Keratinocyte (primary cell): ENCODE measurements around the gene SSBP2. TPM values are rescaled to one million over a fixed set of nuclear protein-coding genes. Genes with fewer than 3 reads are reported as not detected.

Source experiments
- DNase-seq: peaks from one replicate; pipeline ENCODE4 v3.0.0-alpha.2; 2011; ENCODE audit warnings: low read depth, missing footprints, low spot score
- FAIRE-seq: peaks from 2 replicates; lab custom pipeline; 2011; peaks lifted over from hg19 to GRCh38; lab: Jason Lieb, UNC
- H2AFZ ChIP-seq: 2 replicates; pipeline ENCODE4 v1.6.0; 2012; ENCODE audit warnings: low read length, control low read depth, inconsistent platforms; ENCODE audit not compliant: control insufficient read depth
- H3K27ac ChIP-seq: 2 replicates; pipeline ENCODE4 v1.5.1; 2011; ENCODE audit warnings: low read length; ENCODE audit not compliant: control insufficient read depth, insufficient read depth
- H3K27me3 ChIP-seq: 3 replicates; pipeline ENCODE4 v1.6.0; 2011; ENCODE audit warnings: low read length; ENCODE audit not compliant: control insufficient read depth, insufficient read depth; ENCODE audit errors: extremely low read depth
- H3K36me3 ChIP-seq, 2 experiments: 2 replicates in 1 of 2; 3 replicates in 1 of 2; pipeline ENCODE4 v1.5.1; 2011; ENCODE audit warnings: low read length in 2 of 2, mild to moderate bottlenecking in 1 of 2; ENCODE audit not compliant: control insufficient read depth in 2 of 2, insufficient read depth in 2 of 2; ENCODE audit errors: extremely low read depth in 1 of 2
- H3K4me1 ChIP-seq: 3 replicates; pipeline ENCODE4 v1.5.1; 2011; ENCODE audit warnings: low read length; ENCODE audit not compliant: control insufficient read depth, insufficient read depth; ENCODE audit errors: extremely low read depth
- H3K4me2 ChIP-seq: 3 replicates; pipeline ENCODE4 v1.6.0; 2011; ENCODE audit warnings: low read depth, low read length; ENCODE audit not compliant: control insufficient read depth, insufficient read depth; ENCODE audit errors: extremely low read depth
- H3K4me3 ChIP-seq, 3 experiments: fragments of 200-600 bp in 1 of 3; sonication (generic) in 1 of 3; 2 replicates in 2 of 3; 3 replicates in 1 of 3; pipeline ENCODE4 v1.5.1; 2011 to 2016; ENCODE audit warnings: low read length in 3 of 3, mild to moderate bottlenecking in 3 of 3, control low read depth in 2 of 3, inconsistent platforms in 1 of 3, low read depth in 1 of 3, mixed read lengths in 1 of 3, mixed run types in 1 of 3, moderate library complexity in 1 of 3; ENCODE audit not compliant: control insufficient read depth in 2 of 3, insufficient read depth in 2 of 3; ENCODE audit errors: extremely low read depth in 1 of 3
- H3K79me2 ChIP-seq: 2 replicates; pipeline ENCODE4 v1.6.0; 2012; ENCODE audit warnings: low read length; ENCODE audit not compliant: control insufficient read depth, insufficient read depth
- H3K9ac ChIP-seq: 3 replicates; pipeline ENCODE4 v1.6.0; 2011; ENCODE audit warnings: low read length; ENCODE audit not compliant: control insufficient read depth, insufficient read depth; ENCODE audit errors: extremely low read depth
- H3K9me1 ChIP-seq: 3 replicates; pipeline ENCODE4 v1.6.0; 2011; ENCODE audit warnings: low read length; ENCODE audit not compliant: control insufficient read depth, insufficient read depth; ENCODE audit errors: extremely low read depth
- H3K9me3 ChIP-seq: 2 replicates; pipeline ENCODE4 v1.5.1; 2012; ENCODE audit warnings: low read depth, low read length; ENCODE audit not compliant: control insufficient read depth
- H4K20me1 ChIP-seq: 3 replicates; pipeline ENCODE4 v1.6.0; 2011; ENCODE audit warnings: low read length; ENCODE audit not compliant: control insufficient read depth, insufficient read depth; ENCODE audit errors: extremely low read depth
- CTCF ChIP-seq, 3 experiments: IDR thresholded peaks in 1 of 3; conservative IDR thresholded peaks in 1 of 3; optimal IDR thresholded peaks in 1 of 3; 2 replicates in 2 of 3; 3 replicates in 1 of 3; pipeline versions ENCODE3 to v1.5.1; 2011; ENCODE audit warnings: low read length in 3 of 3, mild to moderate bottlenecking in 3 of 3, moderate library complexity in 2 of 3, control low read depth in 1 of 3, inconsistent platforms in 1 of 3; ENCODE audit not compliant: insufficient read depth in 2 of 3; ENCODE audit errors: extremely low read depth in 1 of 3
- EZH2 ChIP-seq: IDR thresholded peaks from one replicate; pipeline ENCODE4 v1.6.1; 2012; ENCODE audit warnings: inconsistent platforms, mild to moderate bottlenecking, low read length, moderate library complexity
- dilution Hi-C: fragments of 300-500 bp; cut with MboI; formaldehyde crosslinking; loops from one replicate; pipeline ENCODE4 v1.7.0; 2020; ENCODE audit warnings: low sequenced_read_pairs; ENCODE audit not compliant: extremely low pct_ligation_motif_present
- polyA plus RNA-seq, 5 experiments: library from polyadenylated mRNA; depleted of rRNA in 3 of 5; stranded (reverse) in 3 of 5; stranded (forward) in 1 of 5; unstranded in 1 of 5; fragments of >200 nt; gene quantifications; 1 replicate in 1 of 5; 2 replicates in 3 of 5; 3 replicates in 1 of 5; pipeline versions ENCODE4 v1.2.1 to v1.2.3, GENCODE V29; 2011 to 2012; ENCODE audit warnings: missing spikeins in 2 of 5, low read depth in 1 of 5, low replicate concordance in 1 of 5

The SSBP2 gene
- polyA plus RNA-seq, 1 donor (not counting 4 experiments of a cell fraction or from before 2014, with no cell fraction given) = 14.6 TPM

DNA sequence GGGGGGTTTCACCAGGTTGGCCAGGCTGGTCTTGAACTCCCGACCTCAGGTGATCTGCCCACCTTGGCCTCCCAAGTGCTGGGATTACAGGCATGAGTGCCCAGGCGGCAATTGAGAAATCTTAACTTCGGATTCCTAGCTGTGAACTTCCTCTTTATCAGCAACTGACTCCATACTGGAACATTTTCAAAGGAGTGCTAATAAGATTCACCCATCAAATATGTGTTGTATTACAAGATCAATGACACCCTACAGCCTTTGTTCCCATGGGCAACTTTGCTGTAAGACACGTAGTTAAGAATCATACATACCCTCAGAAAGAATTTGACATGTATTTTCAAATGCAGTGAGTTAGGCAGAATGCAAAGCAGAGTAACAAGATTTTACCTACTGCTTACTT is 333.8 kb downstream of the SSBP2 start:
- Histone ChIP-seq H4K20me1 (no peaks in the 10 kb centered on the region), H3K4me2 (no peak overlapping the region), H3K9me1 (no peaks in the 10 kb centered on the region), H3K4me3 (no peak overlapping the region), H3K36me3 (no peaks in the 10 kb centered on the region), H3K27me3 (no peaks in the 10 kb centered on the region), H3K27ac (peak overlapping the region; percentile 45), H2AFZ (no peak overlapping the region), H3K9ac (no peak overlapping the region), H3K79me2 (no peaks in the 10 kb centered on the region), H3K4me1 (peaks cover 44% of the 10 kb centered on the region), H3K9me3 (no peaks in the 10 kb centered on the region)
- DNase-seq (no peak), FAIRE-seq (peak; percentile 85)
- TF ChIP-seq EZH2 = no peak
- TF ChIP-seq CTCF (optimal IDR thresholded peaks at IDR 0.05 in 1 of 3, IDR thresholded peaks at IDR 0.05 in 1 of 3, conservative IDR thresholded peaks at IDR 0.05 in 1 of 3; ENCODE audit: extremely low read depth in 1 of 3, insufficient read depth in 2 of 3, low read length in 3 of 3) = no peak
- dilution Hi-C loops = no loop called here

- dilution Hi-C loops = no loop called here
- DNase-seq = no peak
- Histone ChIP-seq H3K9me1 (no peaks in the 10 kb centered on the region), H3K9ac (no peak overlapping the region), H3K27me3 (no peaks in the 10 kb centered on the region), H3K4me3 (no peak overlapping the region), H2AFZ (no peak overlapping the region), H3K79me2 (no peaks in the 10 kb centered on the region), H4K20me1 (no peaks in the 10 kb centered on the region), H3K27ac (no peak overlapping the region), H3K4me2 (no peak overlapping the region), H3K36me3 (no peaks in the 10 kb centered on the region), H3K9me3 (no peaks in the 10 kb centered on the region), H3K4me1 (no peaks in the 10 kb centered on the region)
- no peak for TF ChIP-seq CTCF (optimal IDR thresholded peaks at IDR 0.05 in 1 of 3, IDR thresholded peaks at IDR 0.05 in 1 of 3, conservative IDR thresholded peaks at IDR 0.05 in 1 of 3; ENCODE audit: extremely low read depth in 1 of 3, insufficient read depth in 2 of 3, low read length in 3 of 3)
- TF ChIP-seq EZH2 = no peak
- no peak for FAIRE-seq
Observed at GRCh38 chr5:81409896-81410295, 341.0 kb downstream of the SSBP2 start.
